ENCODE measurements around the gene OR10D3. TPM values are rescaled to one million over a fixed set of nuclear protein-coding genes. Genes with fewer than 3 reads are reported as not detected.

Gene OR10D3
- total and polyA plus RNA-seq, 2 of the 8 experiments (the other 6 are each of a cell fraction or from before 2014, with no cell fraction given) = not detected

- Histone ChIP-seq H3K23me2 (ENCODE audit: low read depth, low read length) (no peaks in the 10 kb centered on the region), H3K23ac (ENCODE audit: insufficient read length) (no peak overlapping the region), H2AFZ (ENCODE audit: low read length) (no peak overlapping the region), H2BK5ac (ENCODE audit: low read depth, low read length) (no peak overlapping the region), H2BK120ac (replicated peaks; ENCODE audit: low read depth, low read length) (no peak overlapping the region), H4K20me1 (replicated peaks in 1 of 2; ENCODE audit: control insufficient read depth in 1 of 2, insufficient read depth in 2 of 2, low read length in 2 of 2) (no peaks in the 10 kb centered on the region), H3K9me3 (ENCODE audit: insufficient read depth in 2 of 2, low read depth in 1 of 2, low read length in 1 of 2) (no peaks in the 10 kb centered on the region), H3K79me2 (ENCODE audit: control insufficient read depth in 1 of 2, insufficient read depth in 2 of 2, low read length in 2 of 2) (no peaks in the 10 kb centered on the region), H3K79me1 (ENCODE audit: low read depth, low read length) (no peaks in the 10 kb centered on the region), H3K9ac (replicated peaks in 1 of 4; ENCODE audit: extremely low read depth in 1 of 4, low read depth in 3 of 4, low read length in 3 of 4) (no peak overlapping the region), H2BK15ac (ENCODE audit: low read length) (no peak overlapping the region), H3K36me3 (ENCODE audit: control insufficient read depth in 2 of 4, insufficient read depth in 4 of 4, low read length in 3 of 4) (no peaks in the 10 kb centered on the region), H4K91ac (replicated peaks; ENCODE audit: insufficient read length, low read length) (no peak overlapping the region), H3K27ac (ENCODE audit: low read depth, low read length) (no peak overlapping the region), H3K4me2 (ENCODE audit: insufficient read depth in 1 of 2, low read depth in 2 of 2, low read length in 2 of 2) (no peak overlapping the region), H3K27me3 (replicated peaks in 1 of 4; ENCODE audit: control insufficient read depth in 3 of 4, extremely low read depth in 1 of 4, insufficient read depth in 3 of 4, low read length in 3 of 4) (no peaks in the 10 kb centered on the region), H2BK20ac (ENCODE audit: low read length) (no peak overlapping the region), H2AK5ac (ENCODE audit: low read depth, low read length) (no peak overlapping the region), H3K18ac (ENCODE audit: extremely low read depth, low read length) (no peak overlapping the region), H3K56ac (replicated peaks; ENCODE audit: insufficient read length, low read depth, low read length) (no peak overlapping the region), H4K5ac (ENCODE audit: insufficient read length, low read depth, low read length) (no peak overlapping the region), H2BK12ac (ENCODE audit: low read depth, low read length) (no peak overlapping the region), H4K8ac (ENCODE audit: extremely low read depth, insufficient read depth, low read length) (no peak overlapping the region), H3K4me3 (ENCODE audit: extremely low read depth in 1 of 4, insufficient read depth in 2 of 4, low read depth in 3 of 4, low read length in 4 of 4) (no peak overlapping the region), H3K14ac (ENCODE audit: insufficient read length) (no peak overlapping the region), H3K4me1 (replicated peaks in 1 of 4; ENCODE audit: control insufficient read depth in 3 of 4, insufficient read depth in 4 of 4, low read length in 3 of 4) (no peaks in the 10 kb centered on the region), H3K4ac (replicated peaks; ENCODE audit: insufficient read length, low read depth, low read length) (no peak overlapping the region)
- WGBS, 2 experiments (ENCODE audit: extremely low coverage in 1 of 2, insufficient coverage in 1 of 2, insufficient read length in 1 of 2, insufficient replicate concordance in 2 of 2, low coverage in 1 of 2, low lambda C conversion rate in 2 of 2, missing lambda C conversion rate in 1 of 2) = 98% methylated on average over 3 of the region's 3 CpGs; no CpG with 5 or more reads in 1 of the 2 experiments
- no peak for FAIRE-seq
- ChIA-PET CTCF (ENCODE audit: partially characterized antibody) (interaction anchor here (0.7 to 3.4 kb wide), 8 partner anchors 8 to 406 kb away, joined by 3 to 14 read pairs (median 4); no protein-coding TSS in a partner anchor), POLR2A (ENCODE audit: partially characterized antibody) (no interaction called here)
- no peak for DNase-seq (ENCODE audit: low read depth in 1 of 2, low spot score in 2 of 2)
- TF ChIP-seq SAP30 (IDR thresholded peaks at IDR 0.05; ENCODE audit: insufficient read depth, insufficient replicate concordance, low read length) = no peak
- TF ChIP-seq POLR2AphosphoS5 (IDR thresholded peaks at IDR 0.05; ENCODE audit: low read depth, low read length) = no peak
- TF ChIP-seq SP1 (IDR thresholded peaks at IDR 0.05; ENCODE audit: low read depth, low read length) = no peak
- no peak for TF ChIP-seq CBX8 (IDR thresholded peaks at IDR 0.05; ENCODE audit: borderline replicate concordance, low read depth, low read length)
- no peak for TF ChIP-seq TAF7 (optimal IDR thresholded peaks at IDR 0.05; ENCODE audit: borderline replicate concordance, low read depth, low read length)
- no peak for TF ChIP-seq SRF (IDR thresholded peaks at IDR 0.05; ENCODE audit: low read depth, low read length)
- TF ChIP-seq RBBP5 (IDR thresholded peaks at IDR 0.05; ENCODE audit: borderline replicate concordance, low read depth, low read length) = no peak
- no peak for TF ChIP-seq ASH2L (IDR thresholded peaks at IDR 0.05; ENCODE audit: low read length)
- no peak for TF ChIP-seq POU5F1 (IDR thresholded peaks at IDR 0.05; ENCODE audit: low read depth, low read length)
- no peak for TF ChIP-seq RNF2 (IDR thresholded peaks at IDR 0.05; ENCODE audit: borderline replicate concordance, low read depth, low read length, missing control alignments, poor library complexity, severe bottlenecking)
These were observed 30.3 kb upstream of the OR10D3 start for GRCh38 chr11:124152770-124153407.
